HG03097 (cell line): ENCODE data around the gene OR2T12.
A peak's percentile ranks its signal among the peaks of the same experiment; 100 is the strongest.
"Not testable (repeated sequence)": the region's sequence is repeated elsewhere in the genome, so short reads cannot be mapped to it uniquely, and the experiment has no call there.

ENCODE experiments used
- ATAC-seq: cut with Tn5 transposase; IDR thresholded peaks from one replicate; pipeline ENCODE4 v1.9.1; 2021; ENCODE audit not compliant: unreplicated experiment, low FRiP score

OR2T12 gene, protein sequence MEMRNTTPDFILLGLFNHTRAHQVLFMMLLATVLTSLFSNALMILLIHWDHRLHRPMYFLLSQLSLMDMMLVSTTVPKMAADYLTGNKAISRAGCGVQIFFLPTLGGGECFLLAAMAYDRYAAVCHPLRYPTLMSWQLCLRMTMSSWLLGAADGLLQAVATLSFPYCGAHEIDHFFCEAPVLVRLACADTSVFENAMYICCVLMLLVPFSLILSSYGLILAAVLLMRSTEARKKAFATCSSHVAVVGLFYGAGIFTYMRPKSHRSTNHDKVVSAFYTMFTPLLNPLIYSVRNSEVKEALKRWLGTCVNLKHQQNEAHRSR

DNA sequence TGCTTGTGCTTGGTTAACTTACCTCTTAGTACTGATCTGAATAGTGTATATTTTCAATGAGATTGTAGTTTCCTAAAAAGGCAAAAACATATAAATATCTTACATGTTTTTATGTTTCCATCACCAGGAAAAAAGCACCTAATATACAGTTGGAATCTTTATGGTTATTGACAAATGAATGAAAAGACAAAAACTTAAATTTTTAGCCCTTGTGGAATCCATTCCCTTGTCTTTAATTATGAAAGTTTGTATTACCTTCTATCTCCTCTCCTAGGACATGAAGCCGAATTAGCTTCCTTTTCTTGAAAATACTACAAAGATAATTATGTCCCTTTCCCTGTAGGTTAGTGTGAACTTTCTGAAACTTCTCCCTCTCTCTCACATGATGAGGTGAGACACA lies at the start of gene OR2T12:
Gene OR2T12, minus strand, starts transcription at position 101 of the 400 bp plus-strand sequence. CDS start 7,846 bp downstream, outside the sequence.
- no peak for ATAC-seq

DNA sequence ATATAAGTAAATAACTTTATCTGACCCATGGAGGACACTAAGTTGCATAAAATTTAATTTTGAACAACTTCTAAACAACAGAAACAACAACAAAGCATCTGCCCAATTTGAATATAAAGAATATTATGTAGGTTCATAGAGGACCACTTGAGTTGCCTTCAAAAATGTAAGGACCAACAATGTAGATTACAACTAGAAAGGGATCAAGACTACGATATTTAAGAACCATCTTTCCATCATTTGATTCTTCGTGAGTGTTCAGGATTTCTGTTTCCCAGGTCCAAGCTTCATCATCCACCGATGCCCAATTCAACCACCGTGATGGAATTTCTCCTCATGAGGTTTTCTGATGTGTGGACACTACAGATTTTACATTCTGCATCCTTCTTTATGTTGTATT lies 45.3 kb upstream of the OR2T12 start, which contains the start of gene OR14C36:
Gene OR14C36, plus strand, starts transcription at position 301 of the 400 bp plus-strand sequence. Its CDS starts 0 bp downstream, at position 301.
- ATAC-seq: no peak

DNA sequence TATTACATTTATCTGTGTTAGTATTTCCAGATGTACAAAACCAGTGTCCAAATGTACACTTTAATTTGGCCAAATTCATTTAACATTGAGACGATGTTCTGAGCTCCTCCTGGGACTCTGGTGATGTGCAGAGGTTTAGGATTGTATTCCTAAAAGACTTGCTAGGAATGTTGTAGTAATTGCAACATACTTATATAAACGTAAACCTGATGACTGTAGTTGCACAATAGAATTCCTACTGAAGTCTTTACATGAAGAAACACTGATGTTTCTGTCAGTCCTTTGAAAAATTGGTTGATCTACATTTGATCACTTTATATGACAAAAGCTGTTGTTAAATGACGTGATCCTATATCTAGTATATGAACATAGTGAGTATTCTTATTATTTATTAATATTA lies 40.2 kb upstream of the OR2T12 start:
- ATAC-seq: no peak

DNA sequence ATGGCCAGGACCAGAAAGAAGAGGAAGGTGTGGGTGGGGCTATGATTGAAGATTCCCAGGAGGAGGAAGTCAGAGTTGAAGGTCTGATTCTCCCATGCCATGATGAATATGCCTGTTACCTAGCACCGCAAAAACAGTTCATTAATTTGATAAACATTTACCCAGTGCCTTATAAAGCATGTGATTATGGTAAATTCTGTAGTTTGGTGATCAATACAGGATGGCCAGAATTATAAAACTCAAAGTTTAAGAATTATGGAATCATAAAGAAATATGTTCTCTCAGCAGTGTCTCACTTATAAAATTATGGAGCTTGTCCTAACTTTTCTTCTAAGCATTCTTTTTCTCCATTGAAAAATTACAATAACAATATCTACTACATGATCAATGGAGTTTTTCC lies 21.2 kb upstream of the OR2T12 start, which contains the start of gene OR2M7:
Gene OR2M7, minus strand, starts transcription at position 101 of the 400 bp plus-strand sequence. Its CDS starts 0 bp downstream, at position 101.
- no peak for ATAC-seq

DNA sequence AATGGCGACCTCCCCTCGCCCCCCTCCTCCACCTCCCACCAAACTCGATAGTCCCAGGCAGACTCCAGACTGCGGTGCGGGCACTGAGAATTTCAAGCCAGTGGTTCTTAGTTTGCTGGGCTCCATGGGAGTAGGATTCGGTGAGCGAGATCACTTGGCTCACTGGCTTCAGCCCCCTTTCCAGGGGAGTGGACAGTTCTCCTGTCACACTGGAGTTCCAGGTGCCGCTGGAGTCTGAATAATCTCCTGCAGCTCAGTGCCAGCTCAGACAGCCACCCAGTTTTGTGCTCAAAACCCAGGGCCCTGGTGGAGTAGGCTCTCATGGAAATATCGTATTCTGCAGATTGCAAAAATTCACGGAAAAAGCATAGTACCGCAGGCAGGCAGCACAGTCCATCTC lies 13.6 kb upstream of the OR2T12 start:
- no peak for ATAC-seq

DNA sequence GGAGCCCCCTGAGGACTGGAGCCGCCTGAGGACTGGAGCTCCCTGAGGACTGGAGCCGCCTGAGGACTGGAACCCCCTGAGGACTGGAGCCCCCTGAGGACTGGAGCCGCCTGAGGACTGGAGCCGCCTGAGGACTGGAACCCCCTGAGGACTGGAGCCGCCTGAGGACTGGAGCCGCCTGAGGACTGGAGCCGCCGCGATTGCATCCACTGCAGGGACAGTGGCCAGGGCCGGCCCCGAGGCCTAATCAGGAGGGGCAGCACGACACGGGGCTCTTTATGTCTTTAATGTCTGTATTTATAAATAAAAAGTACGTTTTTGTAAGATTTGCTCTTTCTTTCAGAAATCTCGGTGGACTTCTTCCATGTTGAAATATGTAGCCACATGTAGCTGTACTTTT lies 3.5 kb upstream of the OR2T12 start:
- not testable (repeated sequence) for ATAC-seq

DNA sequence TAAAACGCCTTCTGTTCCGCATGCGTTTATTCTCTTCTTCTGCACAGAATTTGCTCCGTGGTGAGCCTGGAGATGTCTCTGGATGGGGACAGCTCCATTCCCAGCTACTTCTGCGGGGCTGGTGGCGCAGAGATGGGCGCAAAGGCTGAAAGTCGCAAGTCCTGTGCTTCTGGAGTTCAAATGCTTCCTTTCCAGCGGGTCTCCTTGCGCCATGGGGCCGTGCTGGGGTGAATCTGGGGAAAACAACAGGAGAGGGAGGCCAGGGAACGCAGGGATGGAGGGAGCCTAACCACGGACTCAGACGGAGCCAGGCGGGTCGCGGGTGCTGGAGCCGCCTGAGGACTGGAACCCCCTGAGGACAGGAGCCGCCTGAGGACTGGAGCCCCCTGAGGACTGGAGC lies 2.9 kb upstream of the OR2T12 start:
- ATAC-seq: no peak

DNA sequence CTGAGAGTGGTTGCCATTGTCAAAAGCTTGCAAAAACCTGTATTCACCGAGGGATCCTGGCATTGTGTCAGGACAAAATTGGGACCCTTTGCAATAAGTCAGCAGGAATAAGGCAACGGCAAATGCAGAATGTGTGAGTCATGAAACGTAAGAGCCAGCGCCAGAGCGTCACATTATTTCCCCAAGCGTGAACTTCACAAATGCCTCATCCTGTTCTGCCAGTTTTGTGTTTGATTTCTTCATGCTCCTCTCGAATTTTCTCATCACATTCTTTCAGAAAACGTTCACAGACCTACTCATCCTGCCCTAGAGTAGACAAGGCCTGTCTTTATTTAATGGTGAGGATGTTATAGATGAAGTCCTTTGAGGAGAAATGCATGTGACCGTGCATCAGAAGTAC lies 2.4 kb upstream of the OR2T12 start:
- not testable (repeated sequence) for ATAC-seq

DNA sequence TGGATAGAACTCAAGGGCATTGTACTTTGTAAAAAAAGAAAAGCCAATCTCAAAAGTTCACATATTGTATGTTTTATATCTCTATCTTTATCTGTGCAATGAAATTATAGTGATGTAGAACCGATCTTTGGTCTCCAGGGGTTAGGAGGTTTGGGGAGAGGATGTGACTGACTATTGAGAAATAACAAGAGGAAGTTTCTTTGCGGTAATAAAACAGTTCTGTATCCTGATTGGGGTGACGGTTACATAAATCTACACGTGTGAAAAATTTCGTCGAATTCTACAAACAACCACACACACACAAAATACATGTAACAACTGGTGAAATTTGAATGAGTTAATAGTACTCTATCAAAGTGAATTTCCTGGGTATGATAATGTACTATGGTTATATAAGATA lies 14.8 kb downstream of the OR2T12 start:
- no peak for ATAC-seq

DNA sequence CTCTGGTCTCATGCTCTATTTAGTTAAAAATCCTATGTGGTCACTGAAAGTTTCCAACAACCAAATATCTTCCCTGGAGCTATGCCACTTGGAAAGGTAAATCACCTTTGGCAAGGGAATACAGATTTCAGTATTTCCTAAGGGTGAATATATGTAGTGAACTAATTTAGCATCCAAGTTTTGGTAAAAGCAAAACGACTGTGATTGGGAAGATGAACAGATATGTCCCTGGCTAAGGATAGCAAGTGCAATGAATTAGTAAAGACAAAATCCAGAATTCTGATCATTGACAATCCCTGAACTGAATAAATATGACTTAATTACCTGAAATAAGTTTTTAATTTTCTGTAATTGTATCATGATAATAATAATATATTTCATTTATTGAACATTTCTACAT lies 25.3 kb downstream of the OR2T12 start, which contains the start of gene OR2T33:
Gene OR2T33, minus strand, starts transcription at position 101 of the 400 bp plus-strand sequence. CDS start 4,162 bp downstream, outside the sequence.
- no peak for ATAC-seq

DNA sequence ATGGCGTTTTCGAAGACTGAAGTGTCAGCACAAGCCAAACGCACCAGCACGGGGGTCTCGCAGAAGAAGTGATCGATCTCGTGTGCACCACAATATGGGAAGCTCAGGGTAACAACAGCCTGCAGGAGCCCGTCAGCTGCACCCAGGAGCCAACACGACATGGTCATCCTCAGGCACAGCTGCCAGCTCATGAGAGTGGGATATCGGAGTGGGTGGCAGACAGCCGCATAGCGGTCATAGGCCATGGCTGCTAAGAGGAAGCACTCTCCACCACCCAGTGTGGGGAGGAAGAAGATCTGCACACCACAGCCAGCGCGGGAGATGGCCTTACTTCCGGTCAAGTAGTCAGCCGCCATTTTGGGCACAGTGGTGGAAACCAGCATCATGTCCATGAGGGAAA lies 30.0 kb downstream of the OR2T12 start:
- ATAC-seq: not testable (repeated sequence)

DNA sequence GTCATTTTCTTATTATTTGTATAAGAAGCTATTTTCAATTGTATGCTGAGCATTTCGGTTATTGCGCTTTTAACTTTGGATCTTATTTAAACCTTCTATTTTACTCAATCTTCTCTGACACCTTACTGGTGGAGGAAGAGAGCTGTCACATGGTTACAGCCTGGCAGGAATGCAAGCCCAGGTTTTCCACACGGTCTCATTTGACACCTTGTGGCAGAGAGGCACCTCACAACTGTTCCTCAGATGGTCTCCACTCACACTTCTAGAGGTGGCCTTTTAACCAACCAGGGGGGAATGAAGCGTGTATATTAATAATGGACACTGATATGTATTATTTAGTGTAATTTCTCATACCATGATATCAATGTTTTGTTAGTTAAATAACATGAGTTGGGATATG lies 35.0 kb downstream of the OR2T12 start:
- no peak for ATAC-seq

DNA sequence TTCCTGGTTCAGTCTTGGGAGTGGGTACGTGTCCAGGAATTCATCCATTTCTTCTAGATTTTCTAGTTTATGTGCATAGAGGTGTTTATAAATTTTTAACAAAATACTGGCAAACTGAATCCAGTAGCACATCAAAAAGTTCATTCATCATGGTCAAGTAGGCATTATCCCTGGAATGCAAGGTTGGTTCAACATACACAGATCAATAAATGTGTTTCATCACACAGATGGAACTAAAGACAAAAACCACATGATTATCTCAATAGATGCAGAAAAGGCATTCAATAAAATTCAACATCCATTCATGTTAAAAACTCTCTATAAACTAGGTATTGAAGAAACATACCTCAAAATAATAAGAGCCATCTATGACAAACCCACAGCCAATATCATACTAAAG lies 43.9 kb downstream of the OR2T12 start:
- ATAC-seq: not testable (repeated sequence)

DNA sequence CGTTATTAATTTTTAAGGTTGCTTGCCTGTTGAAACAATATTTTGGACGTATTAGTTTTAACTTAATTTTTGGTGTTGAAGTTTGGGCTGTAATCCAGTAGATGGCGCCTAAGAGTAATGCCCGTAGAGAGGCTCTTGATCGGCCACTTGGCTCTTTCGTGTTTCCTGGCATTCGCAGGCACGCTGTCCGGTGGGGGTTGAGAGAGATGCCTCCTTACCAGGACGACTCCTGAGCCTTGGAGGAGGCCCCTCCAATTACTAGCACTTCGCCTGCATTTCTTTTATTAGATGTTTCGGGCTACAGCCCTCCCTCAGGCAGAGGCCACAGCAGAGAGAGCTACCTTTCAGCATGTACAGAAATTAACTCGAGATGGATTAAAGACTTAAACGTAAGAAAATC lies 60.0 kb downstream of the OR2T12 start:
- peak; percentile 90 for ATAC-seq
